Activated CD4-positive, alpha-beta T cell treated with anti-CD3 and anti-CD28 coated beads for 36 hours (primary cell): ENCODE data around the gene RNASEL. TPM values are rescaled to one million over a fixed set of nuclear protein-coding genes. Genes with fewer than 3 reads are reported as not detected.
A peak's percentile ranks its signal among the peaks of the same experiment; 100 is the strongest.

ENCODE experiments used
- ATAC-seq: fragments of 200-7000 bp; cut with Tn5 transposase; one replicate; pipeline ENCODE4 v1.10.0; 2021; ENCODE audit warnings: mild to moderate bottlenecking, moderate library complexity
- CTCF ChIA-PET: fragments of 350-600 bp; sonication (Branson Sonifier 250); formaldehyde crosslinking; loops from one replicate; lab custom pipeline; 2021; ENCODE audit warnings: antibody characterized with exemption; lab: Charles Lee
- POLR2A ChIA-PET: fragments of 350-600 bp; sonication (Branson Sonifier 250); formaldehyde crosslinking; loops from one replicate; lab custom pipeline; 2021; ENCODE audit warnings: antibody characterized with exemption, inconsistent platforms; lab: Charles Lee
- DNase-seq: peaks from one replicate; pipeline ENCODE4 v3.0.0-alpha.2; 2020
- H3K27ac Mint-ChIP-seq: one replicate; pipeline ENCODE4 v1.8.0; 2021; ENCODE audit warnings: mixed read lengths
- H3K27me3 Mint-ChIP-seq: one replicate; pipeline ENCODE4 v1.8.0; 2021; ENCODE audit warnings: mixed read lengths
- H3K36me3 Mint-ChIP-seq: one replicate; pipeline ENCODE4 v1.8.0; 2021; ENCODE audit warnings: low read depth, mixed read lengths
- H3K4me1 Mint-ChIP-seq: one replicate; pipeline ENCODE4 v1.8.0; 2021; ENCODE audit warnings: mixed read lengths
- H3K4me3 Mint-ChIP-seq: one replicate; pipeline ENCODE4 v1.8.0; 2021; ENCODE audit warnings: mild to moderate bottlenecking, moderate library complexity, mixed read lengths
- H3K9me3 Mint-ChIP-seq: one replicate; pipeline ENCODE4 v1.8.0; 2021; ENCODE audit warnings: low read depth, mixed read lengths
- intact Hi-C, 2 experiments: fragments of 100-400 bp; cut with DNase I in 1 of 2; cut with micrococcal nuclease in 1 of 2; formaldehyde crosslinking; loops; one replicate each; pipeline versions ENCODE4 v1.14.2 to v1.15.1; 2022 to 2024; cut with DNase I, micrococcal nuclease
- total RNA-seq, 2 experiments: library from RNA; stranded (reverse); gene quantifications; one replicate each; pipeline ENCODE4 v1.2.3, GENCODE V29; 2021

RNASEL gene
- total RNA-seq, 2 experiments from 2014 or later: 3.7 to 4.0 TPM

GRCh38 chr1:182600745-182601415 is 11.8 kb upstream of the RNASEL start:
- Mint-ChIP-seq H3K4me1 (peaks cover 21% of the 10 kb centered on the region), H3K27me3 (no peaks in the 10 kb centered on the region), H3K36me3 (peaks cover 11% of the 10 kb centered on the region), H3K4me3 (no peak overlapping the region), H3K27ac (no peak overlapping the region), H3K9me3 (no peaks in the 10 kb centered on the region)
- POLR2A ChIA-PET: no interaction called here
- CTCF ChIA-PET: interaction anchor here (0.6 to 23.5 kb wide), 21 partner anchors 8 to 209 kb away, joined by 3 to 772 read pairs (median 4); partner anchors contain the start of genes NPL and RNASEL
- intact Hi-C loops: loop anchor here (1.0 to 10.0 kb wide), 6 partner anchors 111 to 1034 kb away; partner anchors contain the start of genes ARPC5 (in 1 of the 2), DHX9 (in 1 of the 2) and SMG7 (in 1 of the 2)
- DNase-seq (no peak), ATAC-seq (no peak)

GRCh38 chr1:182600036-182600713 is 11.1 kb upstream of the RNASEL start:
- no peak for DNase-seq
- H3K9me3 Mint-ChIP-seq: no peaks in the 10 kb centered on the region
- no peak for ATAC-seq
- ChIA-PET POLR2A (no interaction called here), CTCF (interaction anchor here (0.6 to 23.5 kb wide), 17 partner anchors 9 to 196 kb away, joined by 3 to 772 read pairs (median 4); partner anchors contain the start of genes NPL and RNASEL)
- peaks cover 11% of the 10 kb centered on the region for H3K36me3 Mint-ChIP-seq
- intact Hi-C loops: loop anchor here (2.0 to 10.0 kb wide), 5 partner anchors 112 to 1035 kb away; partner anchors contain the start of genes ARPC5 (in 1 of the 2), DHX9 (in 1 of the 2) and SMG7 (in 1 of the 2)
- no peaks in the 10 kb centered on the region for H3K27me3 Mint-ChIP-seq
- H3K27ac Mint-ChIP-seq: no peak overlapping the region
- peaks cover 23% of the 10 kb centered on the region for H3K4me1 Mint-ChIP-seq
- H3K4me3 Mint-ChIP-seq: peak overlapping the region; percentile 7

GRCh38 chr1:182599339-182599738 is 10.3 kb upstream of the RNASEL start:
- POLR2A ChIA-PET: no interaction called here
- Mint-ChIP-seq H3K4me3 (peak overlapping the region; percentile 7), H3K27me3 (no peaks in the 10 kb centered on the region), H3K36me3 (peaks cover 11% of the 10 kb centered on the region), H3K9me3 (no peaks in the 10 kb centered on the region), H3K27ac (peak overlapping the region; percentile 7), H3K4me1 (peaks cover 19% of the 10 kb centered on the region)
- DNase-seq (peak; percentile 64), ATAC-seq (no peak)
- CTCF ChIA-PET: interaction anchor here (0.7 to 23.5 kb wide), 10 partner anchors 8 to 187 kb away, joined by 3 to 772 read pairs (median 4); partner anchors contain the start of genes NPL and RNASEL
- intact Hi-C loops: loop anchor here in 1 of 2 experiments (5.0 kb wide), 1 partner anchor 152 kb away; no protein-coding TSS in a partner anchor

GRCh38 chr1:182598296-182598695 is 9.2 kb upstream of the RNASEL start:
- H3K4me3 Mint-ChIP-seq: no peak overlapping the region
- POLR2A ChIA-PET: interaction anchor here (0.6 to 1.1 kb wide), 3 partner anchors 10 to 236 kb away, joined by 3 to 4 read pairs (median 4); partner anchors contain the start of gene RNASEL
- DNase-seq: no peak
- CTCF ChIA-PET: interaction anchor here (0.6 to 23.5 kb wide), 12 partner anchors 7 to 773 kb away, joined by 3 to 772 read pairs (median 4); partner anchors contain the start of genes NPL, RGS16 and RNASEL
- H3K27ac Mint-ChIP-seq: no peak overlapping the region
- peaks cover 11% of the 10 kb centered on the region for H3K36me3 Mint-ChIP-seq
- H3K4me1 Mint-ChIP-seq: peaks cover 15% of the 10 kb centered on the region
- H3K27me3 Mint-ChIP-seq: no peaks in the 10 kb centered on the region
- intact Hi-C loops: loop anchor here in 1 of 2 experiments (5.0 kb wide), 1 partner anchor 151 kb away; no protein-coding TSS in a partner anchor
- ATAC-seq: no peak
- H3K9me3 Mint-ChIP-seq: no peaks in the 10 kb centered on the region

- H3K9me3 Mint-ChIP-seq: no peaks in the 10 kb centered on the region
- H3K4me1 Mint-ChIP-seq: peaks cover 11% of the 10 kb centered on the region
- peaks cover 11% of the 10 kb centered on the region for H3K36me3 Mint-ChIP-seq
- no peak overlapping the region for H3K27ac Mint-ChIP-seq
- no peak for ATAC-seq
- ChIA-PET CTCF (interaction anchor here (0.9 to 23.5 kb wide), 12 partner anchors 9 to 246 kb away, joined by 3 to 772 read pairs (median 7); partner anchors contain the start of genes NPL, RGS16 and RNASEL), POLR2A (interaction anchor here (0.6 kb wide), 1 partner anchor 17 kb away, joined by 3 read pairs; no protein-coding TSS in a partner anchor)
- no peaks in the 10 kb centered on the region for H3K27me3 Mint-ChIP-seq
- H3K4me3 Mint-ChIP-seq: no peak overlapping the region
- no peak for DNase-seq
- intact Hi-C loops: loop anchor here in 1 of 2 experiments (5.0 kb wide), 1 partner anchor 150 kb away; no protein-coding TSS in a partner anchor
Measured at GRCh38 chr1:182596934-182597333, 7.9 kb upstream of the RNASEL start.

GRCh38 chr1:182595641-182596240 is 6.7 kb upstream of the RNASEL start:
- H3K27me3 Mint-ChIP-seq: no peaks in the 10 kb centered on the region
- ATAC-seq: peak; percentile 68
- peaks cover 11% of the 10 kb centered on the region for H3K36me3 Mint-ChIP-seq
- H3K27ac Mint-ChIP-seq: no peak overlapping the region
- H3K4me1 Mint-ChIP-seq: peaks cover 11% of the 10 kb centered on the region
- intact Hi-C loops: loop anchor here (1.0 to 5.0 kb wide), 3 partner anchors 148 to 511 kb away; no protein-coding TSS in a partner anchor
- CTCF ChIA-PET: interaction anchor here (0.6 to 23.5 kb wide), 43 partner anchors 8 to 1309 kb away, joined by 3 to 772 read pairs (median 4); partner anchors contain the start of genes NPL, RGS16 and RNASEL
- POLR2A ChIA-PET: no interaction called here
- H3K4me3 Mint-ChIP-seq: no peak overlapping the region
- peak; percentile 83 for DNase-seq
- H3K9me3 Mint-ChIP-seq: no peaks in the 10 kb centered on the region

GRCh38 chr1:182589931-182590330 is 875 bp upstream of the RNASEL start:
- ChIA-PET POLR2A (interaction anchor here (0.6 to 1.0 kb wide), 2 partner anchors 15 to 74 kb away, joined by 3 read pairs; no protein-coding TSS in a partner anchor), CTCF (interaction anchor here (0.5 to 23.5 kb wide), 8 partner anchors 8 to 505 kb away, joined by 3 to 772 read pairs (median 5); partner anchors contain the start of gene NPL)
- Mint-ChIP-seq H3K27me3 (no peaks in the 10 kb centered on the region), H3K4me1 (peaks cover 33% of the 10 kb centered on the region), H3K9me3 (peaks cover 2% of the 10 kb centered on the region), H3K36me3 (peaks cover 7% of the 10 kb centered on the region), H3K4me3 (peak overlapping the region; percentile 89), H3K27ac (peak overlapping the region; percentile 5)
- intact Hi-C loops: loop anchor here in 1 of 2 experiments (2.0 kb wide), 1 partner anchor 199 kb away; the partner anchor contains the start of gene NPL
- DNase-seq (no peak), ATAC-seq (no peak)

- ChIA-PET POLR2A (interaction anchor here (0.7 to 1.0 kb wide), 2 partner anchors 15 to 114 kb away, joined by 3 to 4 read pairs; no protein-coding TSS in a partner anchor), CTCF (interaction anchor here (0.5 to 23.5 kb wide), 9 partner anchors 8 to 504 kb away, joined by 3 to 772 read pairs (median 5); partner anchors contain the start of gene NPL)
- DNase-seq: no peak
- Mint-ChIP-seq H3K27me3 (no peaks in the 10 kb centered on the region), H3K4me1 (peaks cover 37% of the 10 kb centered on the region), H3K9me3 (peaks cover 2% of the 10 kb centered on the region), H3K27ac (peak overlapping the region; percentile 99), H3K4me3 (peak overlapping the region; percentile 89), H3K36me3 (peaks cover 7% of the 10 kb centered on the region)
- no peak for ATAC-seq
- intact Hi-C loops: loop anchor here in 1 of 2 experiments (2.0 kb wide), 1 partner anchor 199 kb away; the partner anchor contains the start of gene NPL
Measured at GRCh38 chr1:182589520-182589919, 464 bp upstream of the RNASEL start.

- peak overlapping the region; percentile 99 for H3K27ac Mint-ChIP-seq
- H3K4me3 Mint-ChIP-seq: peak overlapping the region; percentile 89
- intact Hi-C loops: loop anchor here in 1 of 2 experiments (1.0 to 2.0 kb wide), 2 partner anchors 201 to 251 kb away; partner anchors contain the start of genes DHX9 and NPL
- ATAC-seq (peak; percentile 9), DNase-seq (no peak)
- ChIA-PET POLR2A (interaction anchor here (0.6 to 1.4 kb wide), 3 partner anchors 10 to 252 kb away, joined by 3 to 4 read pairs (median 3); no protein-coding TSS in a partner anchor), CTCF (interaction anchor here (0.7 to 23.5 kb wide), 9 partner anchors 10 to 503 kb away, joined by 3 to 772 read pairs (median 3); partner anchors contain the start of gene NPL)
- peaks cover 11% of the 10 kb centered on the region for H3K36me3 Mint-ChIP-seq
- H3K27me3 Mint-ChIP-seq: no peaks in the 10 kb centered on the region
- peaks cover 2% of the 10 kb centered on the region for H3K9me3 Mint-ChIP-seq
- peaks cover 51% of the 10 kb centered on the region for H3K4me1 Mint-ChIP-seq
Measured at GRCh38 chr1:182587666-182588499, 1.2 kb downstream of the RNASEL start.
